ENCODE data around the gene PHYHIPL. TPM values are rescaled to one million over a fixed set of nuclear protein-coding genes. Genes with fewer than 3 reads are reported as not detected.
A peak's percentile ranks its signal among the peaks of the same experiment; 100 is the strongest.

Gene PHYHIPL
- total and polyA plus RNA-seq, 8 donors, result 0.12 to 5.9 (median 0.35) TPM; not detected in 3

DNA sequence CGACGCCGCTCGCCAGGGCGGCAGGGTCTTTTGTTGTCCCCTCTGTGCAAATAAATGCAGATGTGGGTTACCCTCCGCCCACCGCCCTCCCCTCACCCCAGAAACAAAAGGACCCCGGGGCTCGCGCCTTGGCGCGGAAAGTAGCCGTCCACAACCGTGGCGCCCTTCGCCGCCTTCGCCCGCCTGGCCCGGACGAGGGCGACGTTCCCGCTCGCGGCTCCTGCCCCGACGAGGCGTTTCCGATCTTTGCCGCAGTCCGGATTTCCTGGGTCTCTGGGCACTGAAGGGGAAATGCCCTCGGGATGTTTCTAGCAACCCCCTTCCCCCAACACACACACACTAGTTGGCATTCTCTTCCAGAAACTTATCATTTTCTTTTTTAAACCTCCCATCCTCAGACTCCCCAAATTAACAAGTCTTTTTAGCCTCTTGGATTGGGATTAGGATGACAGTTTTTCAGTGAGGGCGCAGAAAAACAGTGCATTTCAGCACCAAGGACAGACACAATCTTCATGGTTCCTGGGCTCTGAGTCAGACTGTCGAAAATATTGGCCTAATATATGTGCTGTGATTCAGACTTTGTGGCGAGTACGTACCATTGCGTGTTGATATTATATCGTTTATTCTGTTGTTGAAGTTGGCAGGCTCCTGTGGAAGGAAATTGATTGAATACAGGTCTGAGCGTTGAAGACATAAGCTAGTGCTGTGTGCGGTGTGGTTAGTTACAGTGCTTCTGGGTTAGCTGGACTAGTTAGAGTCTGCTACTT lies 771 bp downstream of the PHYHIPL start:
- Histone ChIP-seq H3K4me3 (peak overlapping the region; percentile 34 to 52 (median 44)), H3K27me3 (peaks cover 0 to 50% (median 25%) of the 10 kb centered on the region in 3 donors), H3K4me1 (peaks cover 16 to 21% (median 18%) of the 10 kb centered on the region in 4 donors), H3K36me3 (no peaks in the 10 kb centered on the region), H3K9me3 (no peaks in the 10 kb centered on the region), H3K27ac (no peak overlapping the region)
- intact Hi-C loops (cut with DNase I; ENCODE audit: low total_unique reads), result loop anchor here (10.0 kb wide), 1 partner anchor 222 kb away; no protein-coding TSS in a partner anchor
- TF ChIP-seq POLR2A (IDR thresholded peaks at IDR 0.05) (no peak), EP300 (IDR thresholded peaks at IDR 0.05) (no peak), POLR2AphosphoS5 (IDR thresholded peaks at IDR 0.05) (no peak)
- TF ChIP-seq, protein P1, sequence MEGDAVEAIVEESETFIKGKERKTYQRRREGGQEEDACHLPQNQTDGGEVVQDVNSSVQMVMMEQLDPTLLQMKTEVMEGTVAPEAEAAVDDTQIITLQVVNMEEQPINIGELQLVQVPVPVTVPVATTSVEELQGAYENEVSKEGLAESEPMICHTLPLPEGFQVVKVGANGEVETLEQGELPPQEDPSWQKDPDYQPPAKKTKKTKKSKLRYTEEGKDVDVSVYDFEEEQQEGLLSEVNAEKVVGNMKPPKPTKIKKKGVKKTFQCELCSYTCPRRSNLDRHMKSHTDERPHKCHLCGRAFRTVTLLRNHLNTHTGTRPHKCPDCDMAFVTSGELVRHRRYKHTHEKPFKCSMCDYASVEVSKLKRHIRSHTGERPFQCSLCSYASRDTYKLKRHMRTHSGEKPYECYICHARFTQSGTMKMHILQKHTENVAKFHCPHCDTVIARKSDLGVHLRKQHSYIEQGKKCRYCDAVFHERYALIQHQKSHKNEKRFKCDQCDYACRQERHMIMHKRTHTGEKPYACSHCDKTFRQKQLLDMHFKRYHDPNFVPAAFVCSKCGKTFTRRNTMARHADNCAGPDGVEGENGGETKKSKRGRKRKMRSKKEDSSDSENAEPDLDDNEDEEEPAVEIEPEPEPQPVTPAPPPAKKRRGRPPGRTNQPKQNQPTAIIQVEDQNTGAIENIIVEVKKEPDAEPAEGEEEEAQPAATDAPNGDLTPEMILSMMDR (IDR thresholded peaks at IDR 0.05), result no peak
- DNase-seq, result peak in 1 of 2 donors; percentile 87
- WGBS, 5 donors, result 6 to 16% (median 13%) methylated on average over 39 to 41 of the region's 41 CpGs

DNA sequence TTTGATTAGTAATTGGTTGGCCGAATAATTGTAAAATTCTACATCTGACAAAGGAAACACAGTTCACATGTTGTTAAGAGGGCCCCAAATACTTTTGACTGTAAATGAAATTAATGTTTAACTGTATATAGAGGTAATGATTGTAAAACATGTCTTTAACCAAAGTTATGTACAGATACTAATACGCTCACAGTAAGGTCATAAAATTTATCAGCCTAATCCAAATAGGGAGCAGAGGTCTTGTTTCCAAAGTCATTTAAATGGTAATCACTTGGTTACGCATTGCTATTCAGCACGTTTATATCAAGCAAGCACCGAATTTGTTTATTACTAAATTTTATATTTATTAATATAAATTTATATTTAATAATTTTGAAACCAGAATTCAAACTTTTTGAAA lies 1.4 kb downstream of the PHYHIPL start:
- H3K4me3 ChIP-seq, result no peak overlapping the region
- H3K27me3 ChIP-seq, result peaks cover 0 to 50% (median 25%) of the 10 kb centered on the region in 3 donors
- DNase-seq, result no peak
- peaks cover 16 to 21% (median 18%) of the 10 kb centered on the region in 4 donors for H3K4me1 ChIP-seq
- H3K9me3 ChIP-seq, result no peaks in the 10 kb centered on the region
- no peak for TF ChIP-seq POLR2A (IDR thresholded peaks at IDR 0.05)
- TF ChIP-seq, protein P1 (IDR thresholded peaks at IDR 0.05), result no peak
- no peak for TF ChIP-seq POLR2AphosphoS5 (IDR thresholded peaks at IDR 0.05)
- TF ChIP-seq EP300 (IDR thresholded peaks at IDR 0.05), result no peak
- intact Hi-C loops (cut with DNase I; ENCODE audit: low total_unique reads), result loop anchor here (10.0 kb wide), 1 partner anchor 223 kb away; no protein-coding TSS in a partner anchor
- WGBS, 5 donors, result 65 to 78% (median 76%) methylated on average over 5 of the region's 5 CpGs
- H3K27ac ChIP-seq, result no peak overlapping the region
- H3K36me3 ChIP-seq, result no peaks in the 10 kb centered on the region

DNA sequence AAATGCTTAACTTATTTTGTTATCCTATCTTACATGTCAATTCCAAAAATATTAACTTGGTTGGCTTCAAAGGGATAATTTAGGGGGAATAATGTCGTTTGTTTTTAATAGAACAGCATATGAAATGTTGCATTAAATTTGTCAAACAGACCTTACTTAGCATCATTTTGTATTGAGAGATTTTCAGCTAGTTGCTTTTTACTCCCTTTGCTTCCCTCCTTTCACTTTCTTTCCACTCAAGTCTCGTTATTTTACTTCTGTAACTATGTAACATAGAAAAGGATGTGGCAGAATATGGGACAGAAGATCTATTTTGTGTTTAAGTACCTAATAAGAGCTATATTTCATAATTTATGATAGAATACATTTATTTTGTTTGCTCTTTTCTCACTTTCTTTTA lies 2.6 kb downstream of the PHYHIPL start:
- TF ChIP-seq, protein P1 (IDR thresholded peaks at IDR 0.05), result no peak
- TF ChIP-seq POLR2A (IDR thresholded peaks at IDR 0.05) (no peak), EP300 (IDR thresholded peaks at IDR 0.05) (no peak), POLR2AphosphoS5 (IDR thresholded peaks at IDR 0.05) (no peak)
- H3K4me3 ChIP-seq, result no peak overlapping the region

DNA sequence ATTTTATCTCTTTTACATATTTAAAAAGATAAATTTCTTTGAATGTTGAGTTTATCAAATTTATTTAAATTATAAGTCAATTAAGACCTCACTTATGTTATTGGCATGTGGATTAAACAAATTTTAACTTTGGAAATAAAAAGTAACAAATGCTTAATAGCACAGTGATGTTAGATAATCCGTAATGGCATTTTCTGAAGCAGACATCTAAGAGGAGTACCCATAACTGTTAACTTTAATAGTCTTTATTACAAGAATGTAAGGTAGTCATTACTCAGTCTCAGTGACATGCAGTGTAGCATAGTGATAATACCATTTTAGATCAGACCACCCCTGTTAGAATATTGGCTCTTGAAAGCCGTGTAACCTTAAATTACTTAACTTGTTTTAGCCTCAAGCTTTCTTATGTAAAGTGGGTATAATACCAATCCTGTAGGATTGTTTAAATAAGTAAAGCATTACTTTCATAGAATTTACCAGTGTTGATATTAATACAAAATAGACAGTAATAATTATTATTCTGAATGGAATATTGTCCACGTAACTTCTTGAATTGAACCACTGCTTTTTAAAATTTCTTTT lies 4.3 kb downstream of the PHYHIPL start:
- WGBS, 5 donors, result 77 to 85% (median 80%) methylated on average over 3 of the region's 3 CpGs
- Histone ChIP-seq H3K27me3 (peaks cover 0 to 42% (median 21%) of the 10 kb centered on the region in 3 donors), H3K4me1 (peaks cover 14 to 18% (median 16%) of the 10 kb centered on the region in 4 donors), H3K36me3 (no peaks in the 10 kb centered on the region), H3K4me3 (no peak overlapping the region), H3K27ac (no peak overlapping the region), H3K9me3 (no peaks in the 10 kb centered on the region)
- TF ChIP-seq, protein P1 (IDR thresholded peaks at IDR 0.05), result no peak
- no peak for TF ChIP-seq EP300 (IDR thresholded peaks at IDR 0.05)
- no peak for TF ChIP-seq POLR2A (IDR thresholded peaks at IDR 0.05)
- no peak for TF ChIP-seq POLR2AphosphoS5 (IDR thresholded peaks at IDR 0.05)
- intact Hi-C loops (cut with DNase I; ENCODE audit: low total_unique reads), result no loop called here
- no peak for DNase-seq

More for the DNA sequence above, 2.6 kb downstream of the PHYHIPL start:
- DNase-seq, result no peak
- Histone ChIP-seq H3K27me3 (peaks cover 0 to 50% (median 25%) of the 10 kb centered on the region in 3 donors), H3K9me3 (no peaks in the 10 kb centered on the region), H3K4me1 (peaks cover 16 to 21% (median 18%) of the 10 kb centered on the region in 4 donors), H3K36me3 (no peaks in the 10 kb centered on the region), H3K27ac (no peak overlapping the region)
- 56 to 60% (median 57%) methylated on average over 2 of the region's 2 CpGs for WGBS, 5 donors
- intact Hi-C loops (cut with DNase I; ENCODE audit: low total_unique reads), result loop anchor here (10.0 kb wide), 1 partner anchor 224 kb away; no protein-coding TSS in a partner anchor

Data from stomach (tissue), 9 donors.